PC-3 (cell line): ENCODE results near the gene FMNL2. TPM values are rescaled to one million over a fixed set of nuclear protein-coding genes. Genes with fewer than 3 reads are reported as not detected.

Experiments used
- ATAC-seq: fragments of 200-7000 bp; cut with Tn5 transposase; 2 replicates; pipeline ENCODE4 v1.9.1; 2020; ENCODE audit warnings: mild to moderate bottlenecking, moderate library complexity
- BruUV-seq: library from RNA; stranded (reverse); fragments of 400-500 nt; replicated peaks from 2 replicates; lab custom pipeline; 2021; lab: Mats Ljungman, UMichigan
- CTCF ChIA-PET: fragments of 300-600 bp; sonication (Branson Sonifier 250); formaldehyde crosslinking; loops from one replicate; lab custom pipeline; 2022; ENCODE audit warnings: antibody characterized with exemption; lab: Charles Lee
- POLR2A ChIA-PET: fragments of 300-600 bp; sonication (Branson Sonifier 250); formaldehyde crosslinking; loops from one replicate; lab custom pipeline; 2022; ENCODE audit warnings: antibody characterized with exemption; ENCODE audit not compliant: unreplicated experiment; lab: Charles Lee
- DNase-seq: peaks from one replicate; pipeline ENCODE4 v3.0.0-alpha.2; 2015
- H2AFZ ChIP-seq: fragments of 300-600 bp; sonication (generic); 2 replicates; pipeline ENCODE4 v1.6.0; 2016; ENCODE audit warnings: antibody characterized with exemption, low read length
- H3F3A ChIP-seq: fragments of 300-600 bp; sonication (generic); one replicate; pipeline ENCODE4 v1.6.0; 2017; ENCODE audit warnings: antibody characterized with exemption, low read length, control low read depth, mild to moderate bottlenecking; ENCODE audit not compliant: unreplicated experiment
- H3K27ac ChIP-seq: fragments of 300-600 bp; sonication (generic); 2 replicates; pipeline ENCODE4 v1.5.1; 2016; ENCODE audit warnings: mild to moderate bottlenecking, low read length
- H3K27me3 ChIP-seq: fragments of 300-600 bp; sonication (generic); 2 replicates; pipeline ENCODE4 v1.6.1; 2016; ENCODE audit warnings: low read length, mixed read lengths
- H3K36me3 ChIP-seq: fragments of 300-600 bp; sonication (generic); 2 replicates; pipeline ENCODE4 v1.6.1; 2016; ENCODE audit warnings: low read depth, mixed run types, low read length, mixed read lengths
- H3K4me1 ChIP-seq: fragments of 300-600 bp; sonication (generic); 2 replicates; pipeline ENCODE4 v1.5.1; 2016; ENCODE audit warnings: low read length; ENCODE audit not compliant: insufficient read depth
- H3K4me2 ChIP-seq: fragments of 300-600 bp; sonication (generic); 2 replicates; pipeline ENCODE4 v1.6.0; 2016; ENCODE audit warnings: low read length
- H3K4me3 ChIP-seq: fragments of 300-600 bp; sonication (generic); 2 replicates; pipeline ENCODE4 v1.5.1; 2016; ENCODE audit warnings: mild to moderate bottlenecking, low read length, mixed read lengths
- H3K79me2 ChIP-seq: fragments of 300-600 bp; sonication (generic); 2 replicates; pipeline ENCODE4 v1.6.1; 2017; ENCODE audit warnings: low read length, mixed read lengths
- H3K9ac ChIP-seq: fragments of 300-600 bp; sonication (generic); 2 replicates; pipeline ENCODE4 v1.6.0; 2016; ENCODE audit warnings: mild to moderate bottlenecking, low read length
- H3K9me2 ChIP-seq: fragments of 300-600 bp; sonication (generic); replicated peaks from 2 replicates; pipeline ENCODE4 v1.6.1; 2016; ENCODE audit warnings: mixed run types, low read length, mixed read lengths
- H3K9me3 ChIP-seq: fragments of 300-600 bp; sonication (generic); 2 replicates; pipeline ENCODE4 v1.6.1; 2016; ENCODE audit warnings: low read length, mixed read lengths
- H4K20me1 ChIP-seq: fragments of 300-600 bp; sonication (generic); 2 replicates; pipeline ENCODE4 v1.6.1; 2016; ENCODE audit warnings: low read length, mixed read lengths
- EZH2 ChIP-seq: fragments of 300-600 bp; sonication (generic); IDR thresholded peaks from one replicate; pipeline ENCODE4 v1.6.1; 2017; ENCODE audit warnings: antibody characterized with exemption, mild to moderate bottlenecking, low read length; ENCODE audit not compliant: unreplicated experiment
- EZH2phosphoT487 ChIP-seq: fragments of 300-600 bp; sonication (generic); IDR thresholded peaks from 2 replicates; pipeline ENCODE4 v1.6.1; 2018; ENCODE audit warnings: mild to moderate bottlenecking, antibody characterized with exemption, low read length, borderline replicate concordance
- intact Hi-C: fragments of 100-400 bp; cut with micrococcal nuclease; formaldehyde crosslinking; loops from 2 replicates; pipeline ENCODE4 v1.9.0; 2023
- total RNA-seq: library from RNA; depleted of rRNA; stranded (reverse); fragments of >200 nt; gene quantifications from 2 replicates; pipeline ENCODE4 v1.2.3, GENCODE V29; 2014
- TF ChIP-seq, protein P1 (sequence below): fragments of 300-600 bp; sonication (generic); conservative IDR thresholded peaks from 2 replicates; pipeline ENCODE4 v1.5.1; 2017; ENCODE audit warnings: antibody characterized with exemption, low read depth, mild to moderate bottlenecking, low read length

The FMNL2 gene
- total RNA-seq, 1 experiment from 2014 or later = 15.8 TPM

DNA sequence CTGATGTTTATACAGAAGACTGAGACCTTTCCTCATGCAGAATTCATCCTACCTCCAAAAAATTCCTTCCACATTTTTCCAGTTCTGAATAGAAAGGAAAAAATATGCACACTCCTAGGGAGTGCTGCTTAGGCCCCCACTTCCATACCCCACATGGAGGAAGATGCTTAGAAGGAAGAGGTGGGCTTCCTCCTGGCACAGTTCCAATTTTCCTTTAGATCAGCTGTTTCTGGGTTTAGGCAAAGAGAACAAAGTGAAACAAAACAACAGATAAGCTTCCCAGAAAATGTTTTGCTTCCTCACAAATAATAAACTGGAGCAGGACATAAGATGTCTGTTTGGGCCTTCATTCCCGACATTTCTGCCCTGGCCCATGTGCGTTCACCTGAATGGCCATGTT, 209.7 kb downstream of the FMNL2 start:
- no peak overlapping the region for H3K4me2 ChIP-seq
- no peaks in the 10 kb centered on the region for H3K9me2 ChIP-seq
- ChIA-PET POLR2A (no interaction called here), CTCF (no interaction called here)
- intact Hi-C loops = no loop called here
- ATAC-seq (no peak), DNase-seq (no peak)
- H2AFZ ChIP-seq = no peak overlapping the region
- H3K9me3 ChIP-seq = no peaks in the 10 kb centered on the region
- H3K27ac ChIP-seq = no peak overlapping the region
- no peak overlapping the region for H3K9ac ChIP-seq
- no TSS peak for BruUV-seq
- H3K4me1 ChIP-seq = peaks cover 34% of the 10 kb centered on the region
- H3K27me3 ChIP-seq = no peaks in the 10 kb centered on the region
- H3F3A ChIP-seq = no peaks in the 10 kb centered on the region
- H3K36me3 ChIP-seq = no peaks in the 10 kb centered on the region
- no peak overlapping the region for H3K4me3 ChIP-seq
- H4K20me1 ChIP-seq = no peaks in the 10 kb centered on the region
- TF ChIP-seq EZH2 = no peak
- TF ChIP-seq EZH2phosphoT487 = no peak
- TF ChIP-seq, protein P1, sequence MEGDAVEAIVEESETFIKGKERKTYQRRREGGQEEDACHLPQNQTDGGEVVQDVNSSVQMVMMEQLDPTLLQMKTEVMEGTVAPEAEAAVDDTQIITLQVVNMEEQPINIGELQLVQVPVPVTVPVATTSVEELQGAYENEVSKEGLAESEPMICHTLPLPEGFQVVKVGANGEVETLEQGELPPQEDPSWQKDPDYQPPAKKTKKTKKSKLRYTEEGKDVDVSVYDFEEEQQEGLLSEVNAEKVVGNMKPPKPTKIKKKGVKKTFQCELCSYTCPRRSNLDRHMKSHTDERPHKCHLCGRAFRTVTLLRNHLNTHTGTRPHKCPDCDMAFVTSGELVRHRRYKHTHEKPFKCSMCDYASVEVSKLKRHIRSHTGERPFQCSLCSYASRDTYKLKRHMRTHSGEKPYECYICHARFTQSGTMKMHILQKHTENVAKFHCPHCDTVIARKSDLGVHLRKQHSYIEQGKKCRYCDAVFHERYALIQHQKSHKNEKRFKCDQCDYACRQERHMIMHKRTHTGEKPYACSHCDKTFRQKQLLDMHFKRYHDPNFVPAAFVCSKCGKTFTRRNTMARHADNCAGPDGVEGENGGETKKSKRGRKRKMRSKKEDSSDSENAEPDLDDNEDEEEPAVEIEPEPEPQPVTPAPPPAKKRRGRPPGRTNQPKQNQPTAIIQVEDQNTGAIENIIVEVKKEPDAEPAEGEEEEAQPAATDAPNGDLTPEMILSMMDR = no peak
- peaks cover 4% of the 10 kb centered on the region; the same call in 1 of the 2 replicates for H3K79me2 ChIP-seq

DNA sequence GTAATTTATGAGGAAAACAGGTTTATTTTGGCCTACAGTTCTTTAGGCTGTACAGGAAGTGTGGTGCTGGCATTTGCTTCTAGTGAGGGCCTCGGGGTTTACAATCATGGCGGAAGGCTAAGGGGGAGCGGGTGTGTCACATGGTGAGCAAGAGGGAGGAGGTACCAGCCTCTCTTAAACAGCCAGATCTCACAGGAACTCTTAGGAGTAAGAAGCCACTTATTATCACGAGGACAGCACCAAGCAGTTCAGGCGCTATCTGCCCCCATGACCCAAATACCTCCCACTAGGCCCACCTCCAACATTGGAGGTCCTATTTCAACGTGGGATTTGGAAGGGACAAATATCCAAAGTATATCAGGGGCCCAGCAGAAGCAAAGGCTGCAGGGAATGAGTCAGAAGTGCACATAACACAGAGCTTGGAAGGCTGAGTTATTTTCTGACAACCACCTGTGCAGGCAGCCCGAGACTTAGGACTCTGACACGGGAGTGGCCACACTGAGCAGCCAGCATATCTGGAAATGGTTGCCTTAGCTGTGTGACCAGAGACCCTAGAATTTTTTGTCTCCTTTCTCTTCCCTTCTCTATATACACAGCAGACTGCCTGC, 211.4 kb downstream of the FMNL2 start:
- Histone ChIP-seq H3K36me3 (0 out of 2 replicates have a peak, but pooled peaks cover 3% of the 10 kb centered on the region), H3K4me1 (peaks cover 41% of the 10 kb centered on the region), H3K9ac (no peak overlapping the region), H3K9me2 (no peaks in the 10 kb centered on the region), H3F3A (no peaks in the 10 kb centered on the region), H3K27ac (no peak overlapping the region), H3K27me3 (no peaks in the 10 kb centered on the region), H2AFZ (no peak overlapping the region), H3K4me2 (no peak overlapping the region), H3K9me3 (no peaks in the 10 kb centered on the region), H3K79me2 (peaks cover 4% of the 10 kb centered on the region; the same call in 1 of the 2 replicates), H3K4me3 (no peak overlapping the region), H4K20me1 (no peaks in the 10 kb centered on the region)
- intact Hi-C loops = no loop called here
- no TSS peak for BruUV-seq
- ATAC-seq (no peak), DNase-seq (no peak)
- TF ChIP-seq EZH2 (no peak), EZH2phosphoT487 (no peak)
- TF ChIP-seq, protein P1 = no peak
- ChIA-PET CTCF (no interaction called here), POLR2A (no interaction called here)

GRCh38 chr2:152548111-152548875, 213.3 kb downstream of the FMNL2 start:
- ChIA-PET CTCF (no interaction called here), POLR2A (no interaction called here)
- H3K27me3 ChIP-seq = no peaks in the 10 kb centered on the region
- H4K20me1 ChIP-seq = no peaks in the 10 kb centered on the region
- intact Hi-C loops = no loop called here
- H3K4me2 ChIP-seq = no peak overlapping the region
- no peaks in the 10 kb centered on the region for H3K9me2 ChIP-seq
- no peak overlapping the region for H3K9ac ChIP-seq
- no peak overlapping the region for H3K4me3 ChIP-seq
- ATAC-seq = peak; percentile 37; the same call in 1 of the 2 replicates
- H3F3A ChIP-seq = no peaks in the 10 kb centered on the region
- H3K9me3 ChIP-seq = no peaks in the 10 kb centered on the region
- no peaks in the 10 kb centered on the region for H3K79me2 ChIP-seq
- no peak overlapping the region for H2AFZ ChIP-seq
- TF ChIP-seq EZH2phosphoT487 (no peak), EZH2 (no peak)
- TF ChIP-seq, protein P1 = no peak
- no peak overlapping the region for H3K27ac ChIP-seq
- H3K36me3 ChIP-seq = 0 out of 2 replicates have a peak, but pooled peaks cover 4% of the 10 kb centered on the region
- H3K4me1 ChIP-seq = peaks cover 23% of the 10 kb centered on the region
- no peak for DNase-seq
- BruUV-seq = no TSS peak
